NCI-H1694 treated with DMSO at 0.1 percent for 48 hours (cell line): ENCODE results near the gene GJD3.
"Not testable (repeated sequence)": the region's sequence is repeated elsewhere in the genome, so short reads cannot be mapped to it uniquely, and the experiment has no call there.

ENCODE experiments used
- DNase-seq: peaks from one replicate; lab custom pipeline; 2025; lab: John Stamatoyannopoulos, UW

The GJD3 gene

GRCh38 chr17:40367728-40368127, 3.2 kb upstream of the GJD3 start:
- not testable (repeated sequence) for DNase-seq

- DNase-seq = no peak
Observed at GRCh38 chr17:40366861-40367518, 2.5 kb upstream of the GJD3 start.

GRCh38 chr17:40366076-40366860, 1.7 kb upstream of the GJD3 start:
- DNase-seq = no peak

GRCh38 chr17:40364906-40365305, 369 bp upstream of the GJD3 start:
- DNase-seq = no peak

GRCh38 chr17:40363111-40363827, 1.3 kb downstream of the GJD3 start:
- no peak for DNase-seq

- peak; percentile 58 for DNase-seq
Observed at GRCh38 chr17:40362696-40363110, 1.8 kb downstream of the GJD3 start.

GRCh38 chr17:40361925-40362695, 2.4 kb downstream of the GJD3 start:
- no peak for DNase-seq

- no peak for DNase-seq
Observed at GRCh38 chr17:40361063-40361924, 3.2 kb downstream of the GJD3 start.

GRCh38 chr17:40360091-40360490, 4.4 kb downstream of the GJD3 start:
- no peak for DNase-seq

- peak; percentile 80 for DNase-seq
Observed at GRCh38 chr17:40358323-40359038, 6.1 kb downstream of the GJD3 start.

GRCh38 chr17:40356990-40357881, 7.3 kb downstream of the GJD3 start:
- DNase-seq = no peak

- DNase-seq = no peak
Observed at GRCh38 chr17:40355804-40356758, 8.5 kb downstream of the GJD3 start.

- no peak for DNase-seq
Observed at GRCh38 chr17:40355123-40355803, 9.3 kb downstream of the GJD3 start.

- DNase-seq = peak; percentile 75
Observed at GRCh38 chr17:40354221-40355122, 10.1 kb downstream of the GJD3 start.

- no peak for DNase-seq
Observed at GRCh38 chr17:40352779-40353394, 11.7 kb downstream of the GJD3 start.

- no peak for DNase-seq
Observed at GRCh38 chr17:40352237-40352778, 12.2 kb downstream of the GJD3 start.
